Measurements from ENCODE around the gene PLEKHG5. TPM values are rescaled to one million over a fixed set of nuclear protein-coding genes. Genes with fewer than 3 reads are reported as not detected.
A peak's percentile ranks its signal among the peaks of the same experiment; 100 is the strongest.

The PLEKHG5 gene
- total and polyA plus RNA-seq, 9 donors: 2.0 to 13.1 (median 9.4) TPM

DNA sequence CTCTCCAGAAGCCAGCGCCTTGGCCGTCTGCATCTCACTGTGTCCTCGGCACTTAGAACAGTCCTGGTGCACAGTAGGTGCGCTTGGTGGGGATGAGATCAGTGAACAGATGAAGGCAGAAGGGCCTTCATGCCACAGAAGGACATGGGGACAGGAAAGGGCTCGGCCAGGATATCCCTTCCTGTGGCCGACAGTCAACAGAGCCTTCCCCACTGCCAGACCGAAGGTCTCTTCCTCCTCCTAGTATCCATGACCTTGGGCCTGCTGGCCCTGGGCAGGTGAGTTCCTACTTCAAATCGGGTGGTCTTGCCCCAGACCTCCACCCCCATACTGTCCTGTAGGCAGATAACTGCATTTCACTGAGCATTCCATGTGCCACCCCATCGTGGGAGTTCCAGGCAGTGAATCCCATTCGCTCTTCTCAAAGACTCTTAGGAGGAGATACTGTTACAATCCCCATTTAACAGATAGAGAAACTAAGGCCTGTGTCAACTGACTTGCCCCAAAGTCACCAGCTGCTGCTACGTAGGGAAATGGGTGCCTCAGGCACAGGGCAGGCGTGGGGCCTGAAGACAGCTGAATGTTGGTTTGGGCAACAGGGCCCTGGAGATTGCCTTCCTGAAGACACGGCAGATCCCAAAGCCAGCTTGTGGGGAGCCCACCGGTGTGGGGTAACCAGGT is 3.5 kb downstream of the PLEKHG5 start:
- Histone ChIP-seq H3K27me3 (no peaks in the 10 kb centered on the region), H3K4me1 (ENCODE audit: insufficient read depth) (peaks cover 3% of the 10 kb centered on the region), H3K36me3 (no peaks in the 10 kb centered on the region), H3K27ac (no peak overlapping the region), H3K9me3 (no peaks in the 10 kb centered on the region), H3K4me3 (no peak overlapping the region)
- DNase-seq: no peak
- WGBS, 3 donors: 87 to 93% (median 89%) methylated on average over 14 of the region's 14 CpGs
- TF ChIP-seq EP300 (IDR thresholded peaks at IDR 0.05): no peak
- no peak for TF ChIP-seq POLR2A (IDR thresholded peaks at IDR 0.05)
- TF ChIP-seq, protein P1, sequence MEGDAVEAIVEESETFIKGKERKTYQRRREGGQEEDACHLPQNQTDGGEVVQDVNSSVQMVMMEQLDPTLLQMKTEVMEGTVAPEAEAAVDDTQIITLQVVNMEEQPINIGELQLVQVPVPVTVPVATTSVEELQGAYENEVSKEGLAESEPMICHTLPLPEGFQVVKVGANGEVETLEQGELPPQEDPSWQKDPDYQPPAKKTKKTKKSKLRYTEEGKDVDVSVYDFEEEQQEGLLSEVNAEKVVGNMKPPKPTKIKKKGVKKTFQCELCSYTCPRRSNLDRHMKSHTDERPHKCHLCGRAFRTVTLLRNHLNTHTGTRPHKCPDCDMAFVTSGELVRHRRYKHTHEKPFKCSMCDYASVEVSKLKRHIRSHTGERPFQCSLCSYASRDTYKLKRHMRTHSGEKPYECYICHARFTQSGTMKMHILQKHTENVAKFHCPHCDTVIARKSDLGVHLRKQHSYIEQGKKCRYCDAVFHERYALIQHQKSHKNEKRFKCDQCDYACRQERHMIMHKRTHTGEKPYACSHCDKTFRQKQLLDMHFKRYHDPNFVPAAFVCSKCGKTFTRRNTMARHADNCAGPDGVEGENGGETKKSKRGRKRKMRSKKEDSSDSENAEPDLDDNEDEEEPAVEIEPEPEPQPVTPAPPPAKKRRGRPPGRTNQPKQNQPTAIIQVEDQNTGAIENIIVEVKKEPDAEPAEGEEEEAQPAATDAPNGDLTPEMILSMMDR (IDR thresholded peaks at IDR 0.05): no peak
- intact Hi-C loops (cut with DNase I): loop anchor here (5.0 to 10.0 kb wide), 3 partner anchors 154 to 159 kb away; no protein-coding TSS in a partner anchor

DNA sequence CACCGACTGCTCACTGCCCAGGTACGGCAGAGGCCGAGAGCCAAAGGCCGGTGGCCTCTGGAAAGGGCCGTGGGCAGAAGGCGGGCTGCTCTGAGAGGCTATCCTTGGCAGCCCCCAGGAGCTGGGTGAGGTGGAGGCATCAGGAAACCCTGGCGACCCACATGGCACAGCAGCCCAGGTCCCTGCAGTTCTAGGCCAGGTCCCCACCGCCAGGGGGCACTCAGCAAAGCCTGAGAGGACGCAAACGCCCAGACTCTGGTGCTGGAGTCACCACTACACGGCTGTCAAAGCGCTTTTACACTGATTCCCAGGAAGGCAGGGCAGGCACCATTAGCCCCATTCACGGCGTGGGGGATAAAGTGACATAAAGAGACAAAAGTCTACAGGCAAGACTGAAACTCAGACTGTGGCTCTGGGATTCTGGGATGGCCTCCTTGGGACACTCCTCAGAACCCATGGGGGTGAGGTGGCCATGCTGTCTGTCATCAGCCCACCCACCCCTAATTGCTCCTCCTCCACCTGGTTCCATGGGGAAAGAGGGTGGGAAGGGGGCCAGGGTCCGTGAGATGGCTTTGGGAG is 4.9 kb downstream of the PLEKHG5 start:
- no peaks in the 10 kb centered on the region for H3K36me3 ChIP-seq
- intact Hi-C loops (cut with DNase I): loop anchor here (5.0 to 10.0 kb wide), 3 partner anchors 156 to 161 kb away; no protein-coding TSS in a partner anchor
- H3K4me1 ChIP-seq (ENCODE audit: insufficient read depth): peaks cover 3% of the 10 kb centered on the region
- no peaks in the 10 kb centered on the region for H3K27me3 ChIP-seq
- no peak overlapping the region for H3K27ac ChIP-seq
- no peaks in the 10 kb centered on the region for H3K9me3 ChIP-seq
- DNase-seq: peak; percentile 67 to 87 (median 79)
- WGBS, 3 donors: 7 to 10% (median 10%) methylated on average over 14 to 15 of the region's 15 CpGs
- TF ChIP-seq POLR2A (IDR thresholded peaks at IDR 0.05) (no peak), EP300 (IDR thresholded peaks at IDR 0.05) (no peak)
- TF ChIP-seq, protein P1 (IDR thresholded peaks at IDR 0.05): peak; percentile 45 to 66 (median 65)
- no peak overlapping the region for H3K4me3 ChIP-seq

DNA sequence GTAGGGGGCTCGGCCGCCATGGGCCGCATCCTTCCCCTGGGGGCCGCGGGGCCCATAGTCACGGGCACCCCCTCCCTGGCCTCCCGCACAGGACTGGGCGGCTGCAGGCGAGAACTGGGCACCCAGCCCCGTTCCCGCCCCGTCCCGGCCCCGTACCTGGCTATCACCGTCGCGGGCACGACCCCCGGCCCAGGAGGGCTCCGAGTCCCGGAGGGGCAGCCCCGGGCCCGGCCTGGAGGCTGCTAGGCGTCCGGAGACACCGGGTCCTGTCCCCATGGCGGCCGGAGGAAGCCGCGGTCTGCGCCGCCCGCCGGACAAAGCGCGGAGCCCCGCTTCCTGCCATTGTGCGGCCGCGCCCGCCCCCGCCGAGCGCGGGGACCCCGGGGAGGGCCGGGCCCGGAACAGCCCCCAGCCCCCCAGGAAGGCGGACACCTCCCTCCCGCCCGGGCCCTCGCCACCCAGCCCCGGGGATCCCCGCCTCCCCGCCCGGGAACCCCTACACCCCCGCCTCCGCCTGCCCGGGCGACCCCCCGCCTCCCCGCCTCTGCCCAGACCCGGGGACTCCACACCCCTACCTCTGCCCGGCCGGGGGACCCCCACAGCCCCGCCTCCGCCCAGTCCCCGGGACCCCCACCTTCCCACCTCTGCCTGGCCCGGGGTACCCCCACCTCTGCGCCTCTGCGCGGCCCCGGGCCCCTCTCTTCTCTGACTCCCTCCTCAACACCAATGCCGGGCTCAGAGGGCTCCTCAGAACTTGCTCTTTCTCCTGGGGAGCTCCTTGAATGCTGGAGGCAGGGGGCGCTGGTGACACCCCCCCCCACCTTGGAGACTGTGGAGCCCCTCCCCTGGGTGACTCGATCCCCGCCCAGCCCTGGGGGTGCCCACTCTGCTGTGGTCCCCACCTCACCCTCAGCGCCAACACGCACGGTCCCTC is 6.0 kb downstream of the PLEKHG5 start:
- Histone ChIP-seq H3K27me3 (no peaks in the 10 kb centered on the region), H3K4me1 (ENCODE audit: insufficient read depth) (peaks cover 3% of the 10 kb centered on the region), H3K36me3 (no peaks in the 10 kb centered on the region), H3K4me3 (peak overlapping the region; percentile 32), H3K27ac (no peak overlapping the region), H3K9me3 (no peaks in the 10 kb centered on the region)
- intact Hi-C loops (cut with DNase I): loop anchor here (5.0 to 10.0 kb wide), 3 partner anchors 157 to 162 kb away; no protein-coding TSS in a partner anchor
- DNase-seq: no peak
- TF ChIP-seq POLR2A (IDR thresholded peaks at IDR 0.05) (no peak), EP300 (IDR thresholded peaks at IDR 0.05) (no peak)
- TF ChIP-seq, protein P1 (IDR thresholded peaks at IDR 0.05): no peak
- WGBS, 3 donors: 2 to 7% (median 3%) methylated on average over 44 to 80 of the region's 80 CpGs

DNA sequence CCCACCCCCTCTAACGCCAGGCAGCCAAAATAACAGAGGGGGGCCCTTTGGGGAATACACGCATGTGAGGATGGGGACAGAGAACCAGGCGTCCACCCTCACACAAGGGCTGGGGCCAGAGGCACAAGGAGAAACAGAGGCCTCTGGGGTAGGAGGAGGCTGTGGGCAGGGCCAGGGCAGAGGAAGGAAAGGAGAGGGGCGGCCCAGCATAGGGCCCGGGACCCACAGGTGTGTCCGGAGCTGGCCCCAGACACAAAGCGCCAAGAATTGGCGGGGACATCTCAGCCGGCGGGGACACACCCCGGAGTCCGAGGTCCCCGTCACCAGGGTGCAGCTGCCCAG is 6.7 kb downstream of the PLEKHG5 start:
- Histone ChIP-seq H3K27me3 (no peaks in the 10 kb centered on the region), H3K9me3 (no peaks in the 10 kb centered on the region), H3K4me3 (peak overlapping the region; percentile 32), H3K27ac (no peak overlapping the region), H3K4me1 (ENCODE audit: insufficient read depth) (no peaks in the 10 kb centered on the region), H3K36me3 (no peaks in the 10 kb centered on the region)
- intact Hi-C loops (cut with DNase I): loop anchor here (5.0 to 10.0 kb wide), 3 partner anchors 158 to 163 kb away; no protein-coding TSS in a partner anchor
- WGBS, 3 donors: 19 to 29% (median 24%) methylated on average over 13 of the region's 13 CpGs
- DNase-seq: no peak
- no peak for TF ChIP-seq EP300 (IDR thresholded peaks at IDR 0.05)
- TF ChIP-seq, protein P1 (IDR thresholded peaks at IDR 0.05): no peak
- TF ChIP-seq POLR2A (IDR thresholded peaks at IDR 0.05): no peak
